ENCODE measurements around the gene LCN9.
A peak's percentile ranks its signal among the peaks of the same experiment; 100 is the strongest.

LCN9 gene, protein sequence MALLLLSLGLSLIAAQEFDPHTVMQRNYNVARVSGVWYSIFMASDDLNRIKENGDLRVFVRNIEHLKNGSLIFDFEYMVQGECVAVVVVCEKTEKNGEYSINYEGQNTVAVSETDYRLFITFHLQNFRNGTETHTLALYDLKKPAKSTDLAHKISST

GRCh38 chr9:135662758-135663450 lies at the start of gene LCN9:
Gene LCN9 (plus strand): TSS chr9:135663309. CDS start chr9:135663322, 13 bp downstream.
- no peak for TF ChIP-seq CTCF (IDR thresholded peaks at IDR 0.05; ENCODE audit: low read length, missing control alignments)
- peak; percentile 21 for DNase-seq (ENCODE audit: low read depth)
- no peak within 1 kb of the TSS for H3K4me3 ChIP-seq (replicated peaks; ENCODE audit: low read depth, low read length)

DNA sequence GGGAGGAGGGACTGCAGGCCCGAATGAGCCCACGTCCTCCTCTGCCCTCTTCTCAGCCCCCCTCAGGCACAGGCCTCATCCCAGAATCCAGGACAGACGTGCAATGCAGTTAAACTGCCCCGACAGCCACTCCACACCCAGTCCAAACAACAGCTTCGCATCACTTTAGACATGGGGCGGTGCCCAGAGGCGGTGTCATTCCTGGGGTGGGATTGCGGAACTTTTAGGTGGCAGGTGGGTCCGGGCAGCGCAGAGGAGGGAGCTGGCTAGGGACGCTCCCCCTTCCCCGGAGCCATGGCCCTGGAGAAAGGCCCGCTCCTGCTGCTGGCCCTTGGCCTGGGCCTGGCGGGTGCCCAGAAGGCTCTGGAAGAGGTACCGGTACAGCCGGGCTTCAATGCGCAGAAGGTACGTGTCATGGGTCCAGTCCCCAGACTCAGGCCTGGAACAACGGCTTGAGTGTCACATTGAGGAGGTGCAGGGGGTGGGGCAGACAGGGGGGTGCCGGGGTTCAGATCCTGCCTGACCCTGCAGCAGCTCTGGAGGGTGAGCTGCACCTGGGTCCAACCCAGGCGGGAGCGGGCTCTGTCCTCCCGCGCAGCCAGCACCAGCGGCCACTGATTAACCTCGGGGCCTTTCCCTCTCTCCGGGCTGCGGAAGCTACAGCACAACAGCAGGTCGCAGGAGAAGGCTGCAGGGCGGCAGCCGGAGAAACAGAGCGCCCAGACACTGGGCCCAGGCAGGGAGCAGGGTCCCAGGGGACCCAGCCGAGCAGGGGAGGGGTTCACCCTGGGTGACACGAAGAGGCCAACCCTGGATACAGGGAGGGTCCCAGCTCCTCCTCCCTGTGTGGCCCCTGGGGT lies 48.9 kb upstream of the LCN9 start:
- H3K4me3 ChIP-seq (replicated peaks; ENCODE audit: low read depth, low read length): no peak overlapping the region
- no peak for DNase-seq (ENCODE audit: low read depth)
- no peak for TF ChIP-seq CTCF (IDR thresholded peaks at IDR 0.05; ENCODE audit: low read length, missing control alignments)

GRCh38 chr9:135614821-135615665 lies 48.1 kb upstream of the LCN9 start:
- TF ChIP-seq CTCF (IDR thresholded peaks at IDR 0.05; ENCODE audit: low read length, missing control alignments): no peak
- DNase-seq (ENCODE audit: low read depth): no peak
- H3K4me3 ChIP-seq (replicated peaks; ENCODE audit: low read depth, low read length): no peak overlapping the region

- DNase-seq (ENCODE audit: low read depth): no peak
- no peak overlapping the region for H3K4me3 ChIP-seq (replicated peaks; ENCODE audit: low read depth, low read length)
- no peak for TF ChIP-seq CTCF (IDR thresholded peaks at IDR 0.05; ENCODE audit: low read length, missing control alignments)
Measured at GRCh38 chr9:135615666-135616618, 47.2 kb upstream of the LCN9 start.

DNA sequence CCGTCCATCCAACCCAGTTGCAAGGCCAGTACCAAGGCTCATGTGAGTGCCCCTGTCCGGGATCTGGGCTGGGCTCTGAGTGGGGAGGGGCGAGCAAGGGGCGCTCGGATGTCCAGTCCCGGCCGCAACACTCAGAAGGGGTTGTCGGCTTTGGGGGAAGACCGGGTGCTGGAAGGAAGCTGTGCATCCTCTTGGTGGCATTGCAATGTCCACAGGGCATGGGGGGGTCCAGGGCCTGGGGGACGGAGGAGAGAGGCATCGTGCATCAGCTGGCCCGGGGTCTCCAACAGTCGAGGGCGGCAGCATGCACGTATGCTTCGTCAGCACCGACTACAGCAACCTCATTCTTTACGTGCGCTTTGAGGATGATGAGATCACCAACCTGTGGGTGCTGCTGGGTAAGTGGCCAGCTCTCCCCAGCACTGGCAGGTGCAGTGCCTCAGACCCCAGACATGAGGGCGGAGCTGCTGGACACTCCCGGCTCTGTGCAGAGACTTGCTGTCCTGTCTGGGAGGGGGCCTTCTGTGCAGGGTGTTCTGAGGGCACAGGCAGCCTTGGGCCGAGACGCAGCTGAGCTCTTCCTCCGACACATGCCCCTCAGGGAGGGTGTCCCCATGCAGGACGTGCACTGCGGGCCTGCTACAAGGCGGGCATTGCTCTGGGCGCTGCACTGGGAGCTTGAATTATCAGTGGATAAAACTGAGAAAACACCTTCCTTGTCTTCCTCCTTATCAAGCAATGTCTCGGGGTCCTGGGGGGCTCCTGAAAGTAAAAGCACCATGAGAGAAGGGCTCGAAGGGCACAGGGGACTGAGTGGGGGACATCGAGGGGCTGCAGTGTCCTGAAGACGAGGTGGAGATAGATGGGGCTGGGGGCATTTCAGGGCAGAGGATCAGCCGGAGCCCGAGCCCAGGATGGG lies 46.2 kb upstream of the LCN9 start:
- no peak overlapping the region for H3K4me3 ChIP-seq (replicated peaks; ENCODE audit: low read depth, low read length)
- DNase-seq (ENCODE audit: low read depth): no peak
- TF ChIP-seq CTCF (IDR thresholded peaks at IDR 0.05; ENCODE audit: low read length, missing control alignments): no peak
